HG03575 (cell line): ENCODE measurements around the gene PYROXD2.
A peak's percentile ranks its signal among the peaks of the same experiment; 100 is the strongest.

ENCODE experiments used
- ATAC-seq: cut with Tn5 transposase; IDR thresholded peaks from one replicate; pipeline ENCODE4 v1.9.1; 2021; ENCODE audit not compliant: unreplicated experiment, insufficient number of reproducible peaks, low FRiP score; ENCODE audit errors: extremely low read depth

The PYROXD2 gene

GRCh38 chr10:98374217-98374985, 40.6 kb downstream of the PYROXD2 start:
- ATAC-seq = no peak

GRCh38 chr10:98373260-98374040, 41.5 kb downstream of the PYROXD2 start:
- ATAC-seq = no peak

- no peak for ATAC-seq
Measured at GRCh38 chr10:98370831-98371820, 43.9 kb downstream of the PYROXD2 start.

- no peak for ATAC-seq
Measured at GRCh38 chr10:98369801-98370200, 45.2 kb downstream of the PYROXD2 start.

- ATAC-seq = no peak
Measured at GRCh38 chr10:98368644-98369043, 46.3 kb downstream of the PYROXD2 start.

- ATAC-seq = no peak
Measured at GRCh38 chr10:98367604-98368451, 47.2 kb downstream of the PYROXD2 start.

GRCh38 chr10:98366062-98366530, 48.9 kb downstream of the PYROXD2 start:
- ATAC-seq = no peak

GRCh38 chr10:98365406-98366061, 49.4 kb downstream of the PYROXD2 start:
- no peak for ATAC-seq

- ATAC-seq = no peak
Measured at GRCh38 chr10:98364432-98365102, 50.4 kb downstream of the PYROXD2 start.

GRCh38 chr10:98363220-98363619, 51.8 kb downstream of the PYROXD2 start:
- no peak for ATAC-seq

- peak; percentile 93 for ATAC-seq
Measured at GRCh38 chr10:98361131-98362025, 53.6 kb downstream of the PYROXD2 start.

- no peak for ATAC-seq
Measured at GRCh38 chr10:98357194-98357822, 57.7 kb downstream of the PYROXD2 start.

- no peak for ATAC-seq
Measured at GRCh38 chr10:98354491-98354890, 60.5 kb downstream of the PYROXD2 start.

GRCh38 chr10:98353170-98353569, 61.8 kb downstream of the PYROXD2 start:
- ATAC-seq = no peak

- ATAC-seq = no peak
Measured at GRCh38 chr10:98351831-98352402, 63.1 kb downstream of the PYROXD2 start.

GRCh38 chr10:98349508-98349922, 65.5 kb downstream of the PYROXD2 start:
- no peak for ATAC-seq
